ENCODE measurements around the gene MMP21. TPM values are rescaled to one million over a fixed set of nuclear protein-coding genes. Genes with fewer than 3 reads are reported as not detected.

MMP21 gene
- total RNA-seq, 4 donors from 2014 or later, result 0.67 TPM; not detected in 3

DNA sequence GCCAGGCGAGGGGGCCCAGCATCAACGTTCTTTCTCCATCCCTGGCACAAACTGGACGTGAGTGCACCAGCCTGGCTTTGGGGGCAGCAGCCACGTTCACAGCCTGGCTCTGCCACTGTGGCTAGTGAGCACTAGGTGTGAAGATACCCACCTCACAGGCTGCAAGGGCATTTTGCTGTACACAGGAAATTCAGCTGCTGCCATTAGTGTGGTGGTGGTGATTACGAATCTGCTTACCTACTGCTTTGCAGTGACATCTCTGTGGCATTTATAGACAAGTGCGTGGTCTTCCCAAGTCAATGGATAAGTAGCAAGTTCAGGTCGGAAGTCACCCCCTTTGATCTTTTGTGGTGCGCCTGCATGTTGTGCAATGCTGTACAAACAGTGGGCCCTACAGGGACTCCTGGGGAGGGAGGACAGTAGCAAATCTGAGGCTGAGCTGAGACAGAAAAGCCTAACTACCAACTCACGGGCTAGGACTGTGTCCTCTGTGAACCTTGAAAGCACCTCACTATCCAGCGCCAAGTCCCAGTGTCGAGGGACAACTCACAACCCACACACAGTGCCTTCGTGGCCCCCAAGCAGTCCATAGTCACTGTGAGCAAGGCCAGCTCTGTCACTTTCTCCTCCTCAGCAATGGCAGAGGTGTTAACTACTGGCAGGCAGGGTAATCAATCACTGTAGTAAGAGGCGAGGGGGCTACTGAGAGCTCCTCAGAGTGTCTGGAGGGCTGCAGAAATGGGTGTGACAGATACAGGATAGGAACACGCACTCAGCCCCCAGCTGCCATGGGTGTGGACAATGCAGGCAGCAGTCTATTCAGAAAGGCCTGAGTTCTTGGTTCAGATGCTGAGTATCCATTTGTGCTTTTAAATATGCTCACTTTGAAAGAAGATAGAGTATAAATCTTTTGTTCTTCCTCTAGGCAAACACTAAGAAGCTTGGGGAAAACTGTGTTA, 17.0 kb upstream of the MMP21 start:
- TF ChIP-seq CTCF (IDR thresholded peaks at IDR 0.05) (no peak), POLR2A (IDR thresholded peaks at IDR 0.05) (no peak)
- WGBS, 2 donors, result 93 to 94% methylated on average over 9 to 11 of the region's 14 CpGs
- H3K4me1 ChIP-seq, result no peaks in the 10 kb centered on the region
- no peak overlapping the region for H3K4me3 ChIP-seq (replicated peaks in 1 of 3)
- peaks cover 11 to 28% of the 10 kb centered on the region in 2 donors for H3K36me3 ChIP-seq
- intact Hi-C loops (cut with DNase I), result no loop called here
- DNase-seq, result no peak
- H3K9me3 ChIP-seq, result no peaks in the 10 kb centered on the region
- no peak overlapping the region for H3K27ac ChIP-seq
- no peaks in the 10 kb centered on the region for H3K27me3 ChIP-seq

GRCh38 chr10:125788156-125789034, 12.8 kb upstream of the MMP21 start:
- TF ChIP-seq CTCF (IDR thresholded peaks at IDR 0.05), result no peak
- no peak for TF ChIP-seq POLR2A (IDR thresholded peaks at IDR 0.05)
- Histone ChIP-seq H3K4me3 (replicated peaks in 1 of 3) (no peak overlapping the region), H3K9me3 (no peaks in the 10 kb centered on the region), H3K27me3 (no peaks in the 10 kb centered on the region), H3K4me1 (peaks cover 0 to 8% of the 10 kb centered on the region in 2 donors), H3K36me3 (peaks cover 0 to 7% of the 10 kb centered on the region in 2 donors), H3K27ac (no peak overlapping the region)
- WGBS, 2 donors, result 79 to 90% methylated on average over 8 to 17 of the region's 17 CpGs
- intact Hi-C loops (cut with DNase I), result no loop called here
- no peak for DNase-seq

GRCh38 chr10:125785791-125786190, 10.2 kb upstream of the MMP21 start:
- peaks cover 0 to 8% of the 10 kb centered on the region in 2 donors for H3K4me1 ChIP-seq
- DNase-seq, result no peak
- H3K27ac ChIP-seq, result no peak overlapping the region
- H3K27me3 ChIP-seq, result no peaks in the 10 kb centered on the region
- no peak overlapping the region for H3K4me3 ChIP-seq (replicated peaks in 1 of 3)
- WGBS, 2 donors, result 73 to 82% methylated on average over 9 of the region's 9 CpGs
- H3K36me3 ChIP-seq, result no peaks in the 10 kb centered on the region
- TF ChIP-seq POLR2A (IDR thresholded peaks at IDR 0.05) (no peak), CTCF (IDR thresholded peaks at IDR 0.05) (no peak)
- H3K9me3 ChIP-seq, result no peaks in the 10 kb centered on the region
- intact Hi-C loops (cut with DNase I), result no loop called here

DNA sequence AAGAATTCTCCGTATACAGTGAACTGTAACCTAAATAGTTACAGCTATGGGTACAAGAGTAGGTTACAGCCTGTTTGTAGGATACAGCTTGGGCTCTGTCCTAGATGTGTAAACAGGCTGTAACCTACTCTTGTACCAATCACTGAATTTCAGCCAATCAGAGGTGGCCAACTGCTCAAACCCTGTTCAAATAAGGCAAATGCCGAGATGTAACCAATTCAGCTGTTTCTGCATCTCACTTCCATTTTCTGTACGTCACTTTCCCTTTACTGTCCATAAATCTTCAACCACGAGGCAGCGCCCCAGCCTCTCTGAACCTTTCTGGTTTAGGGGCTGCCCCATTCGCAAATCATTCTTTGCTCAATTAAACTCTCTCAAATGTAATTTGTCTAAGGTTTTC, 8.3 kb upstream of the MMP21 start:
- H3K4me3 ChIP-seq (replicated peaks in 1 of 3), result no peak overlapping the region
- H3K9me3 ChIP-seq, result no peaks in the 10 kb centered on the region
- H3K27me3 ChIP-seq, result no peaks in the 10 kb centered on the region
- no peak for DNase-seq
- H3K36me3 ChIP-seq, result no peaks in the 10 kb centered on the region
- intact Hi-C loops (cut with DNase I), result no loop called here
- no peak for TF ChIP-seq POLR2A (IDR thresholded peaks at IDR 0.05)
- no peak for TF ChIP-seq CTCF (IDR thresholded peaks at IDR 0.05)
- no peak overlapping the region for H3K27ac ChIP-seq
- 88 to 91% methylated on average over 6 of the region's 6 CpGs for WGBS, 2 donors
- peaks cover 0 to 8% of the 10 kb centered on the region in 2 donors for H3K4me1 ChIP-seq

Data from thyroid gland (tissue), 4 donors.